Measurements from ENCODE around the gene SNCA. TPM values are rescaled to one million over a fixed set of nuclear protein-coding genes. Genes with fewer than 3 reads are reported as not detected.

Gene SNCA
- total RNA-seq, 5 donors from 2014 or later (not counting 1 experiment from before 2014, with no cell fraction given): 0.25 to 0.90 (median 0.62) TPM; not detected in 1

GRCh38 chr4:89681671-89682070, 155.3 kb downstream of the SNCA start:
- no CpG with 5 or more reads among the region's 1 CpG for WGBS (ENCODE audit: insufficient coverage)
- Mint-ChIP-seq H3K36me3 (no peaks in the 10 kb centered on the region), H3K4me3 (no peak overlapping the region), H3K9me3 (peaks cover 0 to 6% (median 2%) of the 10 kb centered on the region in 3 donors), H3K4me1 (peaks cover 0 to 5% (median 5%) of the 10 kb centered on the region in 3 donors), H3K27ac (no peak overlapping the region), H3K27me3 (peaks cover 6 to 8% of the 10 kb centered on the region in 2 donors)
- ATAC-seq (replicated peaks in 1 of 4) (no peak), DNase-seq (no peak)
- H3K4me1 ChIP-seq (ENCODE audit: control insufficient read depth in 1 of 2, extremely low read depth in 1 of 2, insufficient read depth in 2 of 2, low read length in 2 of 2): peaks cover 0 to 6% of the 10 kb centered on the region in 2 experiments
- H3K27ac ChIP-seq (ENCODE audit: low read length): no peak overlapping the region
- CTCF ChIA-PET: no interaction called here
- no peak overlapping the region for H3K4me3 ChIP-seq (ENCODE audit: control insufficient read depth in 1 of 2, extremely low read depth in 1 of 2, low read length in 1 of 2)
- H3K36me3 ChIP-seq (ENCODE audit: control insufficient read depth in 2 of 2, extremely low read depth in 1 of 2, insufficient read depth in 1 of 2, low read length in 1 of 2): no peaks in the 10 kb centered on the region
- POLR2A ChIA-PET: no interaction called here
- H3K27me3 ChIP-seq (replicated peaks in 1 of 2; ENCODE audit: control insufficient read depth in 2 of 2, extremely low read depth in 1 of 2, insufficient read depth in 2 of 2, low read length in 1 of 2): no peaks in the 10 kb centered on the region
- H3K9me3 ChIP-seq: no peaks in the 10 kb centered on the region

GRCh38 chr4:89681219-89681618, 155.7 kb downstream of the SNCA start:
- ATAC-seq (replicated peaks in 1 of 4): no peak
- DNase-seq: no peak
- POLR2A ChIA-PET: no interaction called here
- Histone ChIP-seq H3K9me3 (no peaks in the 10 kb centered on the region), H3K4me3 (ENCODE audit: control insufficient read depth in 1 of 2, extremely low read depth in 1 of 2, low read length in 1 of 2) (no peak overlapping the region), H3K4me1 (ENCODE audit: control insufficient read depth in 1 of 2, extremely low read depth in 1 of 2, insufficient read depth in 2 of 2, low read length in 2 of 2) (peaks cover 0 to 6% of the 10 kb centered on the region in 2 experiments), H3K36me3 (ENCODE audit: control insufficient read depth in 2 of 2, extremely low read depth in 1 of 2, insufficient read depth in 1 of 2, low read length in 1 of 2) (no peaks in the 10 kb centered on the region), H3K27ac (ENCODE audit: low read length) (no peak overlapping the region), H3K27me3 (replicated peaks in 1 of 2; ENCODE audit: control insufficient read depth in 2 of 2, extremely low read depth in 1 of 2, insufficient read depth in 2 of 2, low read length in 1 of 2) (no peaks in the 10 kb centered on the region)
- CTCF ChIA-PET: no interaction called here
- Mint-ChIP-seq H3K4me3 (no peak overlapping the region), H3K36me3 (no peaks in the 10 kb centered on the region), H3K27me3 (peaks cover 5 to 6% of the 10 kb centered on the region in 2 donors), H3K4me1 (peaks cover 0 to 5% (median 5%) of the 10 kb centered on the region in 3 donors), H3K9me3 (peaks cover 0 to 9% (median 4%) of the 10 kb centered on the region in 3 donors), H3K27ac (no peak overlapping the region)
- WGBS (ENCODE audit: insufficient coverage): 93% methylated on average over 6 of the region's 8 CpGs

GRCh38 chr4:89674876-89675459, 162.0 kb downstream of the SNCA start:
- POLR2A ChIA-PET: no interaction called here
- Mint-ChIP-seq H3K9me3 (peaks cover 0 to 9% (median 4%) of the 10 kb centered on the region in 3 donors), H3K36me3 (no peaks in the 10 kb centered on the region), H3K4me1 (peaks cover 0 to 5% (median 5%) of the 10 kb centered on the region in 3 donors), H3K27me3 (peaks cover 11 to 16% of the 10 kb centered on the region in 2 donors), H3K4me3 (no peak overlapping the region), H3K27ac (no peak overlapping the region)
- no peak for DNase-seq
- Histone ChIP-seq H3K4me1 (ENCODE audit: control insufficient read depth in 1 of 2, extremely low read depth in 1 of 2, insufficient read depth in 2 of 2, low read length in 2 of 2) (no peaks in the 10 kb centered on the region), H3K9me3 (no peaks in the 10 kb centered on the region), H3K27ac (ENCODE audit: low read length) (no peak overlapping the region), H3K36me3 (ENCODE audit: control insufficient read depth in 2 of 2, extremely low read depth in 1 of 2, insufficient read depth in 1 of 2, low read length in 1 of 2) (no peaks in the 10 kb centered on the region), H3K27me3 (replicated peaks in 1 of 2; ENCODE audit: control insufficient read depth in 2 of 2, extremely low read depth in 1 of 2, insufficient read depth in 2 of 2, low read length in 1 of 2) (peaks cover 0 to 5% of the 10 kb centered on the region in 2 experiments), H3K4me3 (ENCODE audit: control insufficient read depth in 1 of 2, extremely low read depth in 1 of 2, low read length in 1 of 2) (no peak overlapping the region)
- 88% methylated on average over 4 of the region's 9 CpGs for WGBS (ENCODE audit: insufficient coverage)
- no peak for ATAC-seq (replicated peaks in 1 of 4)
- CTCF ChIA-PET: no interaction called here

Other genes starting within 250 kb of the SNCA start
- gene MMRN1, start 57.7 kb upstream of the SNCA start, total RNA-seq: under 1 TPM; 0.16 to 0.61 (median 0.30) TPM